K562 (cell line): Measurements from ENCODE around the gene C2CD2. TPM values are rescaled to one million over a fixed set of nuclear protein-coding genes. Genes with fewer than 3 reads are reported as not detected.

ENCODE experiments used
- ATAC-seq: fragments of 200-7000 bp; cut with Tn5 transposase; 3 replicates; pipeline ENCODE4 v1.9.1; 2020; ENCODE audit warnings: moderate library complexity
- BruUV-seq: library from RNA; stranded (reverse); fragments of 400-500 nt; replicated peaks from 2 replicates; lab custom pipeline; 2021; lab: Mats Ljungman, UMichigan
- CTCF ChIA-PET: fragments of 300-600 bp; formaldehyde crosslinking; extraction: SDS; loops from one replicate; lab custom pipeline; 2021; ENCODE audit warnings: low intra/inter-chr PET ratio; lab: Yijun Ruan, JAX
- POLR2A ChIA-PET: fragments of 300-600, 350-650 bp; sonication (Branson Sonifier 250); formaldehyde crosslinking; extraction: SDS; loops from one replicate; lab custom pipeline; 2021; ENCODE audit warnings: antibody characterized with exemption, inconsistent platforms; lab: Yijun Ruan, JAX
- DNase-seq, 4 experiments: peaks; one replicate each; pipeline versions ENCODE4 v3.0.0 to v3.0.0-alpha.2; 2011 to 2018; ENCODE audit warnings: low spot score in 3 of 4, mixed read lengths in 3 of 4; ENCODE audit errors: extremely low read depth in 1 of 4
- FAIRE-seq: peaks from 2 replicates; lab custom pipeline; 2011; peaks lifted over from hg19 to GRCh38; lab: Jason Lieb, UNC
- H2AFZ ChIP-seq: 2 replicates; pipeline ENCODE4 v1.6.0; 2011; ENCODE audit warnings: low read depth, low read length, control low read depth, inconsistent platforms
- H3K27ac ChIP-seq: fragments of 200-600 bp; 3 replicates; pipeline ENCODE4 v1.8.0; 2011; ENCODE audit warnings: low read depth, mild to moderate bottlenecking, control low read depth, inconsistent platforms, low read length, moderate library complexity, mixed read lengths; ENCODE audit errors: extremely low read depth
- H3K27me3 ChIP-seq, 2 experiments: fragments of 300-600 bp in 1 of 2; 2 replicates in 1 of 2; 3 replicates in 1 of 2; pipeline versions ENCODE4 v1.6.0 to v1.8.0; 2011; ENCODE audit warnings: inconsistent platforms in 2 of 2, low read length in 2 of 2, mild to moderate bottlenecking in 1 of 2, mixed read lengths in 1 of 2, moderate library complexity in 1 of 2; ENCODE audit not compliant: control insufficient read depth in 2 of 2, insufficient read depth in 2 of 2
- H3K36me3 ChIP-seq: fragments of 300-600 bp; 3 replicates; pipeline ENCODE4 v1.8.0; 2011; ENCODE audit warnings: mild to moderate bottlenecking, low read length, inconsistent platforms; ENCODE audit not compliant: control insufficient read depth, insufficient read depth
- H3K4me1 ChIP-seq, 2 experiments: fragments of 200-600 bp in 1 of 2; replicated peaks in 1 of 2; 2 replicates in 1 of 2; 3 replicates in 1 of 2; pipeline versions ENCODE4 v1.5.1 to v1.8.0; 2011; ENCODE audit warnings: inconsistent platforms in 2 of 2, low read length in 2 of 2, mild to moderate bottlenecking in 1 of 2, mixed read lengths in 1 of 2, moderate library complexity in 1 of 2; ENCODE audit not compliant: control insufficient read depth in 2 of 2, insufficient read depth in 2 of 2
- H3K4me2 ChIP-seq: 2 replicates; pipeline ENCODE4 v1.6.1; 2011; ENCODE audit warnings: low read length, control low read depth, inconsistent platforms, mixed read lengths; ENCODE audit not compliant: insufficient read depth
- H3K4me3 ChIP-seq: fragments of 200-600 bp; sonication (generic), shearing (Covaris generic); 2 replicates; pipeline ENCODE4 v1.5.1; 2016; ENCODE audit warnings: control low read depth, inconsistent platforms
- H3K79me2 ChIP-seq: fragments of 200-600 bp; 3 replicates; pipeline ENCODE4 v1.8.0; 2011; ENCODE audit warnings: low read length, inconsistent platforms; ENCODE audit not compliant: control insufficient read depth, insufficient read depth
- H3K9ac ChIP-seq, 2 experiments: 2 replicates each; pipeline versions ENCODE4 v1.6.0 to v1.6.1; 2011; ENCODE audit warnings: low read depth in 2 of 2, low read length in 2 of 2, control low read depth in 1 of 2, inconsistent platforms in 1 of 2, mild to moderate bottlenecking in 1 of 2, mixed read lengths in 1 of 2; ENCODE audit not compliant: insufficient read depth in 1 of 2
- H3K9me1 ChIP-seq: one replicate; pipeline ENCODE4 v1.6.0; 2011; ENCODE audit warnings: inconsistent platforms, mild to moderate bottlenecking, low read length, moderate library complexity; ENCODE audit not compliant: control insufficient read depth, insufficient read depth
- H3K9me3 ChIP-seq: replicated peaks from 2 replicates; pipeline ENCODE4 v1.5.1; 2011; ENCODE audit warnings: low read depth, low read length, inconsistent platforms; ENCODE audit not compliant: control insufficient read depth, insufficient read depth
- H4K20me1 ChIP-seq: replicated peaks from 2 replicates; pipeline ENCODE4 v1.6.1; 2011; ENCODE audit warnings: low read length, inconsistent platforms, mixed read lengths; ENCODE audit not compliant: control insufficient read depth, insufficient read depth
- CXXC5 ChIP-seq: fragments of 250-450 bp; sonication (Bioruptor Pico); IDR thresholded peaks from 2 replicates; pipeline ENCODE4 v1.8.0; 2022; ENCODE audit warnings: inconsistent platforms, mild to moderate bottlenecking, moderate library complexity
- L3MBTL2 ChIP-seq: fragments of 450-650 bp; IDR thresholded peaks from 2 replicates; pipeline ENCODE4 v1.6.1; 2016; ENCODE audit warnings: mild to moderate bottlenecking, moderate library complexity
- LARP7 ChIP-seq: fragments of 450-650 bp; IDR thresholded peaks from 2 replicates; pipeline ENCODE4 v1.6.1; 2016
- POLR2AphosphoS2 ChIP-seq: IDR thresholded peaks from 2 replicates; pipeline ENCODE4 v1.6.1; 2012; ENCODE audit warnings: low read length, improper control_type of control experiment
- SMAD4 ChIP-seq: fragments of 250-450 bp; sonication (Bioruptor Pico); conservative IDR thresholded peaks from 2 replicates; pipeline ENCODE4 v1.8.0; 2021; ENCODE audit warnings: inconsistent platforms, mild to moderate bottlenecking, moderate library complexity
- SMC3 ChIP-seq: conservative IDR thresholded peaks from 2 replicates; pipeline ENCODE4 v1.6.1; 2011; ENCODE audit warnings: low read depth, low read length, improper control_type of control experiment; ENCODE audit not compliant: insufficient read depth
- TAF9B ChIP-seq: fragments of 450-650 bp; IDR thresholded peaks from 2 replicates; pipeline ENCODE4 v1.6.1; 2018; ENCODE audit warnings: mild to moderate bottlenecking; ENCODE audit not compliant: partially characterized antibody
- TCF15 ChIP-seq: fragments of 250-450 bp; sonication (Bioruptor Pico); IDR thresholded peaks from 2 replicates; pipeline ENCODE4 v1.8.0; 2022; ENCODE audit warnings: moderate library complexity, mild to moderate bottlenecking, inconsistent platforms
- TCF7L2 ChIP-seq: fragments of 150-350 bp; IDR thresholded peaks from 2 replicates; pipeline ENCODE4 v1.6.1; 2016; ENCODE audit warnings: low read depth, mild to moderate bottlenecking, low read length, moderate library complexity
- WGBS: fragments of 100-300 bp; shearing (Covaris generic); methylation state at CpG from one replicate; pipeline ENCODE4 v1.1.6; 2016; ENCODE audit warnings: low coverage, mixed read lengths; ENCODE audit not compliant: insufficient coverage; ENCODE audit errors: missing lambda C conversion rate; 5-methylcytosine and 5-hydroxymethylcytosine counted together
- in situ Hi-C: fragments of 300-500 bp; cut with MboI; formaldehyde crosslinking; loops from 4 replicates; pipeline ENCODE4 v1.15.0; 2018; ENCODE audit warnings: inconsistent platforms, mixed read lengths
- intact Hi-C: fragments of 100-400 bp; cut with micrococcal nuclease; formaldehyde crosslinking; loops from 2 replicates; pipeline ENCODE4 v1.14.2; 2022
- polyA plus RNA-seq, 8 experiments: library from polyadenylated mRNA; depleted of rRNA in 4 of 8; stranded (reverse) in 5 of 8; unstranded in 3 of 8; fragments of >200 nt; fragmentation: Nextera tagmentation in 2 of 8; fragmentation: Illumina TruSeq in 1 of 8; extraction: Ambion mirVana in 2 of 8; extraction: Trizol in 1 of 8; gene quantifications; 2 replicates each; pipeline versions ENCODE4 v1.2.1 to v1.2.3, GENCODE V29; 2011 to 2014; ENCODE audit warnings: inconsistent platforms in 1 of 8, missing spikeins in 1 of 8
- total RNA-seq, 7 experiments: library from RNA; depleted of rRNA in 6 of 7; stranded (reverse); fragments of >200 nt in 6 of 7; fragmentation: Illumina TruSeq in 2 of 7; extraction: Trizol in 2 of 7; gene quantifications; 2 replicates each; pipeline versions ENCODE4 v1.2.1 to v1.2.3, GENCODE V29; 2011 to 2021; ENCODE audit warnings: low replicate concordance in 1 of 7
- TF ChIP-seq, protein P1 (sequence below), 2 experiments: IDR thresholded peaks; 2 replicates each; pipeline ENCODE4 v1.6.1; 2012; ENCODE audit warnings: improper control_type of control experiment in 2 of 2, low read depth in 2 of 2, low read length in 2 of 2, borderline replicate concordance in 1 of 2
- TF ChIP-seq, protein P2 (sequence below): sonication (generic); formaldehyde crosslinking; IDR thresholded peaks from 2 replicates; pipeline ENCODE4 v1.8.1; 2022; ENCODE audit warnings: missing genetic modification reagents

The C2CD2 gene
- total and polyA plus RNA-seq, 9 of the 15 experiments (the other 6 are each of a cell fraction or from before 2014, with no cell fraction given): 1.3 to 21.6 (median 12.1) TPM

- no peak for FAIRE-seq
- intact Hi-C loops: no loop called here
- H3K4me3 ChIP-seq: no peak overlapping the region
- TF ChIP-seq TAF9B (no peak), L3MBTL2 (peak; percentile 54), TCF7L2 (no peak), CXXC5 (CRISPR knock-in tag) (peak; percentile 39; the same call in 1 of the 2 replicates), POLR2AphosphoS2 (no peak), SMAD4 (CRISPR knock-in tag) (peak; percentile 66; the same call in 1 of the 2 replicates), LARP7 (no peak), TCF15 (CRISPR knock-in tag) (no peak), SMC3 (no peak)
- TF ChIP-seq, protein P1, sequence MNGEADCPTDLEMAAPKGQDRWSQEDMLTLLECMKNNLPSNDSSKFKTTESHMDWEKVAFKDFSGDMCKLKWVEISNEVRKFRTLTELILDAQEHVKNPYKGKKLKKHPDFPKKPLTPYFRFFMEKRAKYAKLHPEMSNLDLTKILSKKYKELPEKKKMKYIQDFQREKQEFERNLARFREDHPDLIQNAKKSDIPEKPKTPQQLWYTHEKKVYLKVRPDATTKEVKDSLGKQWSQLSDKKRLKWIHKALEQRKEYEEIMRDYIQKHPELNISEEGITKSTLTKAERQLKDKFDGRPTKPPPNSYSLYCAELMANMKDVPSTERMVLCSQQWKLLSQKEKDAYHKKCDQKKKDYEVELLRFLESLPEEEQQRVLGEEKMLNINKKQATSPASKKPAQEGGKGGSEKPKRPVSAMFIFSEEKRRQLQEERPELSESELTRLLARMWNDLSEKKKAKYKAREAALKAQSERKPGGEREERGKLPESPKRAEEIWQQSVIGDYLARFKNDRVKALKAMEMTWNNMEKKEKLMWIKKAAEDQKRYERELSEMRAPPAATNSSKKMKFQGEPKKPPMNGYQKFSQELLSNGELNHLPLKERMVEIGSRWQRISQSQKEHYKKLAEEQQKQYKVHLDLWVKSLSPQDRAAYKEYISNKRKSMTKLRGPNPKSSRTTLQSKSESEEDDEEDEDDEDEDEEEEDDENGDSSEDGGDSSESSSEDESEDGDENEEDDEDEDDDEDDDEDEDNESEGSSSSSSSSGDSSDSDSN (IDR thresholded peaks at IDR 0.05; ENCODE audit: borderline replicate concordance in 1 of 2, low read depth in 2 of 2, low read length in 2 of 2): no peak
- TF ChIP-seq, protein P2, sequence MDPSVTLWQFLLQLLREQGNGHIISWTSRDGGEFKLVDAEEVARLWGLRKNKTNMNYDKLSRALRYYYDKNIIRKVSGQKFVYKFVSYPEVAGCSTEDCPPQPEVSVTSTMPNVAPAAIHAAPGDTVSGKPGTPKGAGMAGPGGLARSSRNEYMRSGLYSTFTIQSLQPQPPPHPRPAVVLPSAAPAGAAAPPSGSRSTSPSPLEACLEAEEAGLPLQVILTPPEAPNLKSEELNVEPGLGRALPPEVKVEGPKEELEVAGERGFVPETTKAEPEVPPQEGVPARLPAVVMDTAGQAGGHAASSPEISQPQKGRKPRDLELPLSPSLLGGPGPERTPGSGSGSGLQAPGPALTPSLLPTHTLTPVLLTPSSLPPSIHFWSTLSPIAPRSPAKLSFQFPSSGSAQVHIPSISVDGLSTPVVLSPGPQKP: no peak
Observed at GRCh38 chr21:41836166-41837015, 117.4 kb downstream of the C2CD2 start.

More at GRCh38 chr21:41836166-41837015, 117.4 kb downstream of the C2CD2 start:
- H3K4me1 ChIP-seq: peaks cover 11 to 23% of the 10 kb centered on the region in 2 experiments; a peak in 4 of 5 replicates
- no TSS peak for BruUV-seq
- POLR2A ChIA-PET: interaction anchor here (0.8 to 0.9 kb wide), 2 partner anchors 9 to 11 kb away, joined by 3 to 5 read pairs; no protein-coding TSS in a partner anchor
- no peaks in the 10 kb centered on the region for H3K27me3 ChIP-seq
- ATAC-seq (peak; percentile 30), DNase-seq (no peak)
- peak overlapping the region; percentile 84 for H2AFZ ChIP-seq
- H3K79me2 ChIP-seq: no peaks in the 10 kb centered on the region
- peak overlapping the region; percentile 59 for H3K4me2 ChIP-seq
- peaks cover 60% of the 10 kb centered on the region for H3K36me3 ChIP-seq
- no peaks in the 10 kb centered on the region for H4K20me1 ChIP-seq
- CTCF ChIA-PET: no interaction called here
- in situ Hi-C loops: no loop called here
- H3K9ac ChIP-seq: peak overlapping the region; percentile 27 to 57; a peak in 3 of 4 replicates
- no peaks in the 10 kb centered on the region for H3K9me3 ChIP-seq
- 84% methylated on average over 26 of the region's 32 CpGs for WGBS
- H3K9me1 ChIP-seq: peaks cover 3% of the 10 kb centered on the region
- peak overlapping the region; percentile 76; the same call in 2 of the 3 replicates for H3K27ac ChIP-seq
